Measurements from ENCODE around the gene COX6B1. TPM values are rescaled to one million over a fixed set of nuclear protein-coding genes. Genes with fewer than 3 reads are reported as not detected.
"Not testable (repeated sequence)": the region's sequence is repeated elsewhere in the genome, so short reads cannot be mapped to it uniquely, and the experiment has no call there.

Gene COX6B1
- total RNA-seq, 1 donor from 2014 or later, result 440 TPM

GRCh38 chr19:35636651-35637050 is 11.5 kb upstream of the COX6B1 start:
- no peak for DNase-seq

- DNase-seq, result no peak
These were observed 11.0 kb upstream of the COX6B1 start for GRCh38 chr19:35637165-35637564.

GRCh38 chr19:35639321-35639639 is 8.8 kb upstream of the COX6B1 start:
- no peak for DNase-seq

GRCh38 chr19:35639863-35640262 is 8.3 kb upstream of the COX6B1 start:
- no peak for DNase-seq

GRCh38 chr19:35641515-35642151 is 6.5 kb upstream of the COX6B1 start, which contains the start of gene ETV2:
ETV2 (plus strand) TSS chr19:35641745; CDS start chr19:35642461, 716 bp downstream.
- peak; percentile 34 for DNase-seq

GRCh38 chr19:35642312-35642711 is 5.8 kb upstream of the COX6B1 start:
- no peak for DNase-seq

GRCh38 chr19:35642798-35643254 is 5.3 kb upstream of the COX6B1 start:
- DNase-seq, result no peak

GRCh38 chr19:35643255-35644205 is 4.6 kb upstream of the COX6B1 start:
- peak; percentile 92 for DNase-seq

- DNase-seq, result peak; percentile 98
These were observed 3.7 kb upstream of the COX6B1 start for GRCh38 chr19:35644206-35644986.

GRCh38 chr19:35644987-35645679 is 3.0 kb upstream of the COX6B1 start:
- DNase-seq, result peak; percentile 80

- no peak for DNase-seq
These were observed 2.2 kb upstream of the COX6B1 start for GRCh38 chr19:35645680-35646511.

GRCh38 chr19:35650581-35650980 is 2.5 kb downstream of the COX6B1 start:
- no peak for DNase-seq

GRCh38 chr19:35654828-35655227 is 6.7 kb downstream of the COX6B1 start:
- not testable (repeated sequence) for DNase-seq

- DNase-seq, result no peak
These were observed 7.5 kb downstream of the COX6B1 start for GRCh38 chr19:35655600-35655999.

- DNase-seq, result no peak
These were observed 8.6 kb downstream of the COX6B1 start for GRCh38 chr19:35656700-35657099.

- DNase-seq, result no peak
These were observed 10.0 kb downstream of the COX6B1 start for GRCh38 chr19:35657904-35658700.

GRCh38 chr19:35661995-35662340 is 13.8 kb downstream of the COX6B1 start:
- DNase-seq, result no peak

GRCh38 chr19:35663981-35664380 is 15.9 kb downstream of the COX6B1 start:
- DNase-seq, result no peak

GRCh38 chr19:35665157-35665556 is 17.0 kb downstream of the COX6B1 start:
- no peak for DNase-seq

GRCh38 chr19:35665604-35666003 is 17.5 kb downstream of the COX6B1 start:
- DNase-seq, result no peak
